ENCODE measurements around the gene SLC22A2. TPM values are rescaled to one million over a fixed set of nuclear protein-coding genes. Genes with fewer than 3 reads are reported as not detected.

The SLC22A2 gene
- total RNA-seq, 1 donor from 2014 or later = 1.4 TPM

Other genes starting within 250 kb of the SLC22A2 start
- 8.9 TPM for gene SLC22A1, start 137.0 kb downstream of the SLC22A2 start, total RNA-seq
- gene SLC22A3, start 89.6 kb upstream of the SLC22A2 start, total RNA-seq = 36.0 TPM